Stomach smooth muscle (tissue), 2 donors: ENCODE results near the gene FRMD4A.

ENCODE experiments used
- H3K27ac ChIP-seq: one replicate; pipeline ENCODE4 v1.7.0; 2013; ENCODE audit warnings: mild to moderate bottlenecking, low read length, inconsistent platforms
- H3K27me3 ChIP-seq, 2 donors: one replicate each; pipeline ENCODE4 v1.7.0; 2013; ENCODE audit warnings: low read length in 2 of 2; ENCODE audit not compliant: insufficient read depth in 2 of 2, control insufficient read depth in 1 of 2
- H3K36me3 ChIP-seq, 2 donors: one replicate each; pipeline ENCODE4 v1.7.0; 2013; ENCODE audit warnings: low read length in 2 of 2; ENCODE audit not compliant: control insufficient read depth in 2 of 2, insufficient read depth in 2 of 2
- H3K4me1 ChIP-seq: one replicate; pipeline ENCODE4 v1.7.0; 2013; ENCODE audit warnings: low read length; ENCODE audit not compliant: control insufficient read depth, insufficient read depth
- H3K4me3 ChIP-seq, 2 donors: one replicate each; pipeline ENCODE4 v1.7.0; 2013; ENCODE audit warnings: low read length in 2 of 2
- H3K9ac ChIP-seq, 2 donors: one replicate each; pipeline ENCODE4 v1.7.0; 2013; ENCODE audit warnings: low read length in 2 of 2, mild to moderate bottlenecking in 1 of 2
- H3K9me3 ChIP-seq, 2 donors: one replicate each; pipeline ENCODE4 v1.7.0; 2013; ENCODE audit warnings: low read length in 2 of 2; ENCODE audit not compliant: control insufficient read depth in 2 of 2
- donor health status: healthy.
- donor health status: Pancreatic carcinoma.

The FRMD4A gene

GRCh38 chr10:13658871-13659685 lies 671.6 kb downstream of the FRMD4A start:
- peaks cover 12 to 33% of the 10 kb centered on the region in 2 donors for H3K36me3 ChIP-seq
- H3K27ac ChIP-seq = peak overlapping the region; percentile 49

GRCh38 chr10:13658264-13658663 lies 672.5 kb downstream of the FRMD4A start:
- Histone ChIP-seq H3K9me3 (no peaks in the 10 kb centered on the region), H3K9ac (no peak overlapping the region), H3K27ac (no peak overlapping the region), H3K4me1 (peaks cover 20% of the 10 kb centered on the region), H3K4me3 (no peak overlapping the region), H3K27me3 (no peaks in the 10 kb centered on the region), H3K36me3 (peaks cover 17 to 36% of the 10 kb centered on the region in 2 donors)

More at GRCh38 chr10:13658871-13659685, 671.6 kb downstream of the FRMD4A start:
- Histone ChIP-seq H3K27me3 (no peaks in the 10 kb centered on the region), H3K9me3 (no peaks in the 10 kb centered on the region), H3K4me3 (no peak overlapping the region), H3K4me1 (peaks cover 20% of the 10 kb centered on the region), H3K9ac (no peak overlapping the region)

- Histone ChIP-seq H3K27ac (no peak overlapping the region), H3K27me3 (no peaks in the 10 kb centered on the region), H3K4me1 (peaks cover 20% of the 10 kb centered on the region), H3K4me3 (no peak overlapping the region), H3K9me3 (no peaks in the 10 kb centered on the region), H3K9ac (no peak overlapping the region), H3K36me3 (peaks cover 18 to 44% of the 10 kb centered on the region in 2 donors)
These were observed 673.5 kb downstream of the FRMD4A start for GRCh38 chr10:13657101-13657680.

GRCh38 chr10:13656337-13657100 lies 674.2 kb downstream of the FRMD4A start:
- Histone ChIP-seq H3K4me3 (no peak overlapping the region), H3K9ac (no peak overlapping the region), H3K27ac (no peak overlapping the region), H3K4me1 (peaks cover 20% of the 10 kb centered on the region), H3K36me3 (peaks cover 23 to 48% of the 10 kb centered on the region in 2 donors), H3K27me3 (no peaks in the 10 kb centered on the region), H3K9me3 (no peaks in the 10 kb centered on the region)

- H3K27ac ChIP-seq = no peak overlapping the region
- H3K36me3 ChIP-seq = peaks cover 39 to 61% of the 10 kb centered on the region in 2 donors
- no peak overlapping the region for H3K4me3 ChIP-seq
- H3K9ac ChIP-seq = no peak overlapping the region
- H3K27me3 ChIP-seq = no peaks in the 10 kb centered on the region
- peaks cover 12% of the 10 kb centered on the region for H3K4me1 ChIP-seq
- no peaks in the 10 kb centered on the region for H3K9me3 ChIP-seq
These were observed 675.9 kb downstream of the FRMD4A start for GRCh38 chr10:13654846-13655245.

- peaks cover 45 to 62% of the 10 kb centered on the region in 2 donors for H3K36me3 ChIP-seq
- no peak overlapping the region for H3K9ac ChIP-seq
- no peaks in the 10 kb centered on the region for H3K9me3 ChIP-seq
These were observed 676.5 kb downstream of the FRMD4A start for GRCh38 chr10:13654118-13654830.

GRCh38 chr10:13652860-13653259 lies 677.9 kb downstream of the FRMD4A start:
- Histone ChIP-seq H3K9ac (no peak overlapping the region), H3K27me3 (no peaks in the 10 kb centered on the region), H3K4me3 (no peak overlapping the region), H3K36me3 (peaks cover 53 to 68% of the 10 kb centered on the region in 2 donors), H3K4me1 (no peaks in the 10 kb centered on the region), H3K9me3 (no peaks in the 10 kb centered on the region), H3K27ac (no peak overlapping the region)

More at GRCh38 chr10:13654118-13654830, 676.5 kb downstream of the FRMD4A start:
- H3K27ac ChIP-seq = no peak overlapping the region
- H3K4me3 ChIP-seq = no peak overlapping the region
- H3K27me3 ChIP-seq = no peaks in the 10 kb centered on the region
- H3K4me1 ChIP-seq = peaks cover 6% of the 10 kb centered on the region

- H3K9ac ChIP-seq = no peak overlapping the region
- peaks cover 56 to 66% of the 10 kb centered on the region in 2 donors for H3K36me3 ChIP-seq
- no peaks in the 10 kb centered on the region for H3K27me3 ChIP-seq
- H3K4me3 ChIP-seq = no peak overlapping the region
- H3K4me1 ChIP-seq = no peaks in the 10 kb centered on the region
- no peak overlapping the region for H3K27ac ChIP-seq
- H3K9me3 ChIP-seq = no peaks in the 10 kb centered on the region
These were observed 678.6 kb downstream of the FRMD4A start for GRCh38 chr10:13651969-13652720.

- Histone ChIP-seq H3K36me3 (peaks cover 60 to 75% of the 10 kb centered on the region in 2 donors), H3K4me3 (no peak overlapping the region), H3K27me3 (no peaks in the 10 kb centered on the region), H3K4me1 (no peaks in the 10 kb centered on the region), H3K9ac (no peak overlapping the region), H3K9me3 (no peaks in the 10 kb centered on the region), H3K27ac (no peak overlapping the region)
These were observed 679.8 kb downstream of the FRMD4A start for GRCh38 chr10:13650961-13651360.
